Hepatocyte (in vitro differentiated cells): ENCODE data around the gene ITGA7. TPM values are rescaled to one million over a fixed set of nuclear protein-coding genes. Genes with fewer than 3 reads are reported as not detected.

ENCODE experiments used
- DNase-seq: peaks from one replicate; pipeline ENCODE4 v3.0.0-alpha.2; 2016; ENCODE audit warnings: low spot score
- H2AFZ ChIP-seq: fragments of 200-600 bp; sonication (generic); 2 replicates; pipeline ENCODE4 v1.6.0; 2016; ENCODE audit warnings: antibody characterized with exemption, mild to moderate bottlenecking
- H3K27ac ChIP-seq: fragments of 200-600 bp; sonication (generic); 2 replicates; pipeline ENCODE4 v1.5.1; 2016; ENCODE audit warnings: mild to moderate bottlenecking
- H3K27me3 ChIP-seq: fragments of 200-600 bp; sonication (generic); 2 replicates; pipeline ENCODE4 v1.6.1; 2016
- H3K36me3 ChIP-seq: fragments of 200-600 bp; sonication (generic); replicated peaks from 2 replicates; pipeline ENCODE4 v1.5.1; 2016; ENCODE audit warnings: low read depth; ENCODE audit not compliant: insufficient read depth
- H3K4me1 ChIP-seq: fragments of 200-600 bp; sonication (generic); 2 replicates; pipeline ENCODE4 v1.5.1; 2016; ENCODE audit warnings: mild to moderate bottlenecking, moderate library complexity; ENCODE audit not compliant: insufficient read depth
- H3K4me2 ChIP-seq: fragments of 200-600 bp; sonication (generic); 2 replicates; pipeline ENCODE4 v1.6.0; 2016
- H3K4me3 ChIP-seq: fragments of 200-600 bp; sonication (generic); 2 replicates; pipeline ENCODE4 v1.5.1; 2016; ENCODE audit warnings: mild to moderate bottlenecking
- H3K79me2 ChIP-seq: fragments of 200-600 bp; sonication (generic); 2 replicates; pipeline ENCODE4 v1.6.0; 2017; ENCODE audit warnings: mild to moderate bottlenecking
- H3K9me2 ChIP-seq: fragments of 200-600 bp; sonication (generic); replicated peaks from 2 replicates; pipeline ENCODE4 v1.6.0; 2017; ENCODE audit warnings: mild to moderate bottlenecking; ENCODE audit not compliant: insufficient read depth
- H3K9me3 ChIP-seq: fragments of 200-600 bp; sonication (generic); 2 replicates; pipeline ENCODE4 v1.5.1; 2016; ENCODE audit warnings: low read depth, mild to moderate bottlenecking
- H4K20me1 ChIP-seq: fragments of 200-600 bp; sonication (generic); 2 replicates; pipeline ENCODE4 v1.6.0; 2016; ENCODE audit warnings: mild to moderate bottlenecking; ENCODE audit not compliant: insufficient read depth, poor library complexity, severe bottlenecking
- CTCF ChIP-seq: fragments of 200-600 bp; sonication (generic); IDR thresholded peaks from 2 replicates; pipeline ENCODE4 v1.5.1; 2016; ENCODE audit warnings: antibody characterized with exemption, mild to moderate bottlenecking; ENCODE audit not compliant: poor library complexity
- EZH2 ChIP-seq: fragments of 200-600 bp; sonication (generic); IDR thresholded peaks from 2 replicates; pipeline ENCODE4 v1.6.1; 2016; ENCODE audit warnings: antibody characterized with exemption, mild to moderate bottlenecking, borderline replicate concordance
- EZH2phosphoT487 ChIP-seq: fragments of 200-600 bp; sonication (generic); IDR thresholded peaks from one replicate; pipeline ENCODE4 v1.6.1; 2018; ENCODE audit warnings: antibody characterized with exemption, mild to moderate bottlenecking, low read depth, moderate library complexity; ENCODE audit not compliant: unreplicated experiment, severe bottlenecking
- WGBS: methylation state at CpG from one replicate; pipeline ENCODE4 v1.1.6; 2016; ENCODE audit warnings: low lambda C conversion rate; ENCODE audit errors: missing lambda C conversion rate; 5-methylcytosine and 5-hydroxymethylcytosine counted together
- polyA plus RNA-seq: library from polyadenylated mRNA; unstranded; fragments of >200 nt; fragmentation: Nextera tagmentation; extraction: Ambion mirVana; gene quantifications from 2 replicates; pipeline ENCODE4 v1.2.1, GENCODE V29; 2016
- total RNA-seq: library from RNA; depleted of rRNA; stranded (reverse); fragments of >200 nt; gene quantifications from 2 replicates; pipeline ENCODE4 v1.2.3, GENCODE V29; 2014

ITGA7 gene
- total and polyA plus RNA-seq, 2 experiments from 2014 or later, result 15.2 to 22.8 TPM

GRCh38 chr12:55721601-55722213 lies 14.0 kb upstream of the ITGA7 start:
- Histone ChIP-seq H3K4me2 (peak overlapping the region; percentile 73), H3K79me2 (peaks cover 42% of the 10 kb centered on the region)

DNA sequence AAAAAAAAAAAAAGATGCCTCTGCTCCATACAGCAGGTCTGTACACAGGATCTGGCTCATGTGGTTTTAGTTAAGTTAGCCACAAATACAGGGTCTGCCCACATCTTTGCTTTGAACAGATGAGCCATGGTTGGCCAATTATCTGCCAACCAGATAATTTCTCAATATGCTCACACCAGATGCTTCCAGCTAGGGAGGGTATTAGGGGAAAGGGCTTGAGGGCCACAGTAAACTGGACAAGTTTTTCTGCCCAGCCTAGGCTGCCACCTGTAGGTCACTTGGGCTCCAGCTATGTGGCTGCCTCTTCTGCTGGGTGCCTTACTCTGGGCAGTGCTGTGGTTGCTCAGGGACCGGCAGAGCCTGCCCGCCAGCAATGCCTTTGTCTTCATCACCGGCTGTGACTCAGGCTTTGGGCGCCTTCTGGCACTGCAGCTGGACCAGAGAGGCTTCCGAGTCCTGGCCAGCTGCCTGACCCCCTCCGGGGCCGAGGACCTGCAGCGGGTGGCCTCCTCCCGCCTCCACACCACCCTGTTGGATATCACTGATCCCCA lies 13.3 kb upstream of the ITGA7 start:
- no peak overlapping the region for H2AFZ ChIP-seq
- H3K4me2 ChIP-seq, result peak overlapping the region; percentile 73
- WGBS, result 50% methylated on average over 9 of the region's 9 CpGs
- H3K9me2 ChIP-seq, result no peaks in the 10 kb centered on the region
- peaks cover 40% of the 10 kb centered on the region for H3K79me2 ChIP-seq
- H3K4me1 ChIP-seq, result peaks cover 25% of the 10 kb centered on the region
- H3K27me3 ChIP-seq, result no peaks in the 10 kb centered on the region
- H3K9me3 ChIP-seq, result no peaks in the 10 kb centered on the region
- H4K20me1 ChIP-seq, result peaks cover 3% of the 10 kb centered on the region
- H3K27ac ChIP-seq, result peak overlapping the region; percentile 95
- DNase-seq, result peak; percentile 74
- H3K36me3 ChIP-seq, result no peaks in the 10 kb centered on the region
- no peak overlapping the region for H3K4me3 ChIP-seq
- no peak for TF ChIP-seq EZH2
- TF ChIP-seq CTCF, result peak; percentile 50

More at GRCh38 chr12:55721601-55722213, 14.0 kb upstream of the ITGA7 start:
- 79% methylated on average over 14 of the region's 14 CpGs for WGBS
- H3K4me1 ChIP-seq, result peaks cover 28% of the 10 kb centered on the region
- no peaks in the 10 kb centered on the region for H3K9me3 ChIP-seq
- H2AFZ ChIP-seq, result no peak overlapping the region
- no peaks in the 10 kb centered on the region for H3K27me3 ChIP-seq
- H3K27ac ChIP-seq, result peak overlapping the region; percentile 95
- H4K20me1 ChIP-seq, result peaks cover 10% of the 10 kb centered on the region
- no peaks in the 10 kb centered on the region for H3K36me3 ChIP-seq
- no peaks in the 10 kb centered on the region for H3K9me2 ChIP-seq
- H3K4me3 ChIP-seq, result no peak overlapping the region
- DNase-seq, result no peak
- TF ChIP-seq CTCF (no peak), EZH2 (no peak), EZH2phosphoT487 (no peak)

- WGBS, result 45% methylated on average over 6 of the region's 6 CpGs
- peak within 1 kb of the TSS; percentile 73 for H3K4me2 ChIP-seq
- no peaks in the 10 kb centered on the region for H4K20me1 ChIP-seq
- no peaks in the 10 kb centered on the region for H3K9me2 ChIP-seq
- H3K36me3 ChIP-seq, result no peaks in the 10 kb centered on the region
- no peak within 1 kb of the TSS for H2AFZ ChIP-seq
- TF ChIP-seq EZH2phosphoT487 (no peak), CTCF (no peak), EZH2 (no peak)
- H3K4me3 ChIP-seq, result no peak within 1 kb of the TSS
- no peaks in the 10 kb centered on the region for H3K27me3 ChIP-seq
- H3K27ac ChIP-seq, result peak within 1 kb of the TSS; percentile 95
- H3K4me1 ChIP-seq, result peaks cover 30% of the 10 kb centered on the region
- H3K9me3 ChIP-seq, result no peaks in the 10 kb centered on the region
- H3K79me2 ChIP-seq, result peaks cover 40% of the 10 kb centered on the region
- DNase-seq, result peak; percentile 90
These were observed 12.4 kb upstream of the ITGA7 start, which contains the start of gene RDH5 for GRCh38 chr12:55720071-55720564. RDH5 (plus strand) TSS chr12:55720393; CDS start chr12:55721185, 792 bp downstream.
